Epithelial cell of prostate (primary cell): Measurements from ENCODE around the gene SAYSD1.

ENCODE experiments used
- DNase-seq: peaks from one replicate; pipeline ENCODE4 v3.0.0-alpha.2; 2011; ENCODE audit warnings: low read depth, low spot score
- H3K27ac ChIP-seq: fragments of 450-650 bp; 2 replicates; pipeline ENCODE4 v1.5.1; 2017; ENCODE audit warnings: mild to moderate bottlenecking

Gene SAYSD1

GRCh38 chr6:39080246-39080875, 34.6 kb downstream of the SAYSD1 start:
- DNase-seq: no peak
- no peak overlapping the region for H3K27ac ChIP-seq

DNA sequence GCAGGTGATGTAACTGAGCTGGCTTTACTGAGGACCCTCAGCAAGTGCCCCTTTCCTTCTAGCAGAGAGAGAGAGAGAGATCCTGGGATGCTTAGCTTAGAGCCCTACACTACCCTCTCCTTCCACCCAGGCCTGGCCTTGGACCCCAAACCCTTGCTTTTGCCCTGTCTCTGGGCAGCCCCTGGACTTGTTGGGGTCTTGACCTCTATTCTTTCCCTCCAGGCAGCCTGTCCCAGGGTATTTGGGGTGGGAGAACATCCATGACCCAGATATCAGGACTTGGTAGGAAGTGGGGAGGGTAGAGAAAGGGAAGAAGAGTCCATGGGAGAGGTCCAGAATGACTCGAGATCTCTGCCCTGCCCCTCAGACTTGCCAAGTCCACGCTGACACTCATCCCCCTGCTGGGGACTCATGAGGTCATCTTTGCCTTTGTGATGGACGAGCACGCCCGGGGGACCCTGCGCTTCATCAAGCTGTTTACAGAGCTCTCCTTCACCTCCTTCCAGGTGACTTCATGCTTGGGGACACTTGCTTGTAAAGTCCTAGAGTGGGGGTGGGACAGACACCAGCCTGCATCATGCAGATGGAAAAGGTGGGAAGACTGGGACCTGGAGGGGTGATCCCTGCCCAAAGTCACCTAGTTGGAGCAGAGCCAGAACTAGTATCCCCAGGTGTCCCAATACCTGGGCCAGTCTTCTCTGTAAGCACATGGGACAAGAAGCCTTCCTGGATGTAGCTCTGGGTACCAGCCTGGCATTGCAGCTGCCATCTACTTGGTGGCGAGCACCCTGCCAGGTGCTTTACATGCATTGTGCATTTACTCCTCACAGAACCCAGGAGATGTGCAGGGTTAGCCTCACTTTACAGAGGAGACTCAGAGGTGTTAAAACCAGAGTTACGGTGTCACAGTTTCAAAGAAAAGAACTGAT, 35.5 kb downstream of the SAYSD1 start:
- no peak for DNase-seq
- no peak overlapping the region for H3K27ac ChIP-seq

GRCh38 chr6:39078695-39079094, 36.3 kb downstream of the SAYSD1 start:
- DNase-seq: no peak
- no peak overlapping the region for H3K27ac ChIP-seq

- no peak for DNase-seq
- no peak overlapping the region for H3K27ac ChIP-seq
These were observed 36.9 kb downstream of the SAYSD1 start for GRCh38 chr6:39077882-39078594.

GRCh38 chr6:39076623-39077535, 38.1 kb downstream of the SAYSD1 start:
- no peak for DNase-seq
- H3K27ac ChIP-seq: no peak overlapping the region

GRCh38 chr6:39075807-39076622, 39.0 kb downstream of the SAYSD1 start:
- no peak for DNase-seq
- H3K27ac ChIP-seq: no peak overlapping the region

GRCh38 chr6:39075010-39075686, 39.8 kb downstream of the SAYSD1 start:
- H3K27ac ChIP-seq: no peak overlapping the region
- no peak for DNase-seq

GRCh38 chr6:39074486-39074885, 40.5 kb downstream of the SAYSD1 start:
- H3K27ac ChIP-seq: no peak overlapping the region

DNA sequence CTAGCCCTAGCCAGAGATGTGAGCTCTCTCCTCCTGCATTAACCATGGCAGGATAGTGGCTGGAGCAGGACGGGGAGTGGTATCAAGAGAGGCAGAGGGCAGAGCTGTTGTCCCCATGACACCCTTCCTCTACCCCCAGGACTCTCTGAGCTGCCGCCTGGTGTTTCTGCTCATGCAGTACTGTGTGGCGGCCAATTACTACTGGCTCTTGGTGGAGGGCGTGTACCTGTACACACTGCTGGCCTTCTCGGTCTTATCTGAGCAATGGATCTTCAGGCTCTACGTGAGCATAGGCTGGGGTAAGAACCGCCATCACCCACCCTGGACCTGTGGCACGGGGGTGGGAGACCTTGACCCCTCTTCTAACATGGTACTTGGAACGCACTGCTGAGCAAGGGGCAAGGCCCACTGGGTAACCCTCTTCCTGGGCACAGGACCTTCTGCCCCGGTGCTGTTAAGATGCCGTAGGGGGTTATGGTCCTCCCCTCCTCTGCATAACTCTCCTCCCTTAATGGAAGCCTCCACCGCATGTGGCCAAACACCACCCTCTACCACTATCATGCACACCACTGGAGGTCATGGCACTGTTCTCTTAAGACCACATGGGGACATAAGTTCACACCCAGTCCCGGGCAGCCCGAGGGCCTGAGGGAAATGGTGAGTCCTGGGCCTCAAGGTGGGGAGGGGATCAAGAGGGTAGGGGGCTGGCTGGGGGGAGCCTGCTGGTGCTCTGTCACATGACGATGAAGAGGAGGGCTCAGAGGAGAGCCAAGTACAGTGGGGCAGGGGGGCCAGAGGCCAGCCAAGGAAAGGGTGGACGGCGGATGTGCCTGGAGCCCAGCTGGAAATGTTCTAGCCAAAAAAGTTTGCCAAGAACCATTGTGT, 41.3 kb downstream of the SAYSD1 start:
- H3K27ac ChIP-seq: no peak overlapping the region
- no peak for DNase-seq

More at GRCh38 chr6:39074486-39074885, 40.5 kb downstream of the SAYSD1 start:
- no peak for DNase-seq

- H3K27ac ChIP-seq: no peak overlapping the region
- no peak for DNase-seq
These were observed 42.2 kb downstream of the SAYSD1 start for GRCh38 chr6:39072830-39073229.

DNA sequence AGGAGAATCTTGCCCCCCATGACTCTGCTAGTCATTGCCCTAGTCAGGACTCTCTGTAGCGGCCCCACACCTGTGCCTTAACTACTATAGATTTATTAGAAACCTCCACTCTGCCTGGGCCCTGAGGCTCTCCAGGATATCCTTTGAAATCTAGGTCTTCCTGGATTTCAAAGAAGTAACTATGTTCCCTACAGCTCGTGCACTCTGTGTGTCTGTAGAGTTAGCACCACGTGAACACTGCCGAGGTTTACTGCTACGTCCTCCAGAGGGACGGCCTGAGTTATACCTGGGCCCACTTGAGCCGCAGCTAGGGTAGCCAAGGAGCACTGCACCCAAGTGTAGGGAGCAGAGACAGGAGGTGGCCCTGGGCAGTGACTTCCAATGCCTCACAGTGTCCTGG, 46.6 kb downstream of the SAYSD1 start:
- no peak overlapping the region for H3K27ac ChIP-seq
- no peak for DNase-seq

DNA sequence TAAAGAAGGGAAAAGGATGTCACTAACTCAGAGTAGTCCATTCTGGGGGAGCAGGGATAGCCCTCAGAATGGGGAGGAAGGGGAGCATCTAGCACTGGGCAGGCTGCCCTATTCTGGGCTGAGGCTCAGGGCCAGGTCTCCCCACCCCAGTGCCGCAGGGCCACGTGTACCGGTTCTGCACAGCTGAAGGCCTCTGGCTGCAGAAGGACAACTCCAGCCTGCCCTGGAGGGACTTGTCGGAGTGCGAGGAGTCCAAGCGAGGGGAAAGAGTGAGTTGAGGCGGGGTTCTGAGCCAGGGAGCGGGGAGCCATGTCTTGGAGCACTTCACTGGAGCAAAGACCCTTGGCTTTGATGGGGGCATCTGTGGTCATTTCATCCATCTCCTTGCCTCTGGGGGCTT, 49.4 kb downstream of the SAYSD1 start:
- H3K27ac ChIP-seq: no peak overlapping the region
- no peak for DNase-seq

- H3K27ac ChIP-seq: no peak overlapping the region
- DNase-seq: no peak
These were observed 51.5 kb downstream of the SAYSD1 start for GRCh38 chr6:39063526-39063925.

- no peak for DNase-seq
- no peak overlapping the region for H3K27ac ChIP-seq
These were observed 52.8 kb downstream of the SAYSD1 start for GRCh38 chr6:39062014-39062740.

GRCh38 chr6:39061588-39061987, 53.4 kb downstream of the SAYSD1 start:
- DNase-seq: no peak

GRCh38 chr6:39061182-39061581, 53.8 kb downstream of the SAYSD1 start:
- no peak overlapping the region for H3K27ac ChIP-seq
- no peak for DNase-seq

More at GRCh38 chr6:39061588-39061987, 53.4 kb downstream of the SAYSD1 start:
- H3K27ac ChIP-seq: no peak overlapping the region
